Measurements from ENCODE around the gene HYAL3. TPM values are rescaled to one million over a fixed set of nuclear protein-coding genes. Genes with fewer than 3 reads are reported as not detected.

The HYAL3 gene
- total RNA-seq, 1 donor from 2014 or later, result 3.6 TPM

- DNase-seq (ENCODE audit: low spot score, unreplicated experiment), result no peak
- Mint-ChIP-seq H3K27me3 (peaks cover 44% of the 10 kb centered on the region), H3K4me3 (ENCODE audit: low read depth) (no peak overlapping the region), H3K9me3 (ENCODE audit: low read depth) (no peaks in the 10 kb centered on the region), H3K27ac (no peak overlapping the region), H3K4me1 (ENCODE audit: low read depth) (peaks cover 2% of the 10 kb centered on the region), H3K36me3 (ENCODE audit: insufficient read depth) (peaks cover 1% of the 10 kb centered on the region)
- no peak for TF ChIP-seq CTCF (IDR thresholded peaks at IDR 0.05; ENCODE audit: unreplicated experiment)
Measured at GRCh38 chr3:50279255-50280016, 19.8 kb downstream of the HYAL3 start.

- H3K36me3 Mint-ChIP-seq (ENCODE audit: insufficient read depth), result peaks cover 5% of the 10 kb centered on the region
- TF ChIP-seq CTCF (IDR thresholded peaks at IDR 0.05; ENCODE audit: unreplicated experiment), result no peak
- peaks cover 5% of the 10 kb centered on the region for H3K4me1 Mint-ChIP-seq (ENCODE audit: low read depth)
- H3K27ac Mint-ChIP-seq, result no peak within 1 kb of the TSS
- DNase-seq (ENCODE audit: low spot score, unreplicated experiment), result no peak
- H3K9me3 Mint-ChIP-seq (ENCODE audit: low read depth), result no peaks in the 10 kb centered on the region
- H3K4me3 Mint-ChIP-seq (ENCODE audit: low read depth), result no peak within 1 kb of the TSS
- peaks cover 49% of the 10 kb centered on the region for H3K27me3 Mint-ChIP-seq
Measured at GRCh38 chr3:50278880-50279224, 20.4 kb downstream of the HYAL3 start, which contains the start of gene LSMEM2. Gene LSMEM2, plus strand, starts transcription at chr3:50279087. Its CDS starts 27 bp downstream, at chr3:50279114.

- DNase-seq (ENCODE audit: low spot score, unreplicated experiment), result no peak
- Mint-ChIP-seq H3K36me3 (ENCODE audit: insufficient read depth) (peaks cover 5% of the 10 kb centered on the region), H3K27ac (no peak overlapping the region), H3K4me3 (ENCODE audit: low read depth) (no peak overlapping the region), H3K9me3 (ENCODE audit: low read depth) (no peaks in the 10 kb centered on the region), H3K4me1 (ENCODE audit: low read depth) (peaks cover 5% of the 10 kb centered on the region), H3K27me3 (peaks cover 51% of the 10 kb centered on the region)
- no peak for TF ChIP-seq CTCF (IDR thresholded peaks at IDR 0.05; ENCODE audit: unreplicated experiment)
Measured at GRCh38 chr3:50278123-50278879, 20.9 kb downstream of the HYAL3 start.

GRCh38 chr3:50276762-50277101 is 22.5 kb downstream of the HYAL3 start:
- Mint-ChIP-seq H3K9me3 (ENCODE audit: low read depth) (no peaks in the 10 kb centered on the region), H3K4me1 (ENCODE audit: low read depth) (peaks cover 6% of the 10 kb centered on the region), H3K36me3 (ENCODE audit: insufficient read depth) (peaks cover 5% of the 10 kb centered on the region), H3K27ac (no peak overlapping the region), H3K4me3 (ENCODE audit: low read depth) (no peak overlapping the region), H3K27me3 (peaks cover 54% of the 10 kb centered on the region)
- no peak for DNase-seq (ENCODE audit: low spot score, unreplicated experiment)
- no peak for TF ChIP-seq CTCF (IDR thresholded peaks at IDR 0.05; ENCODE audit: unreplicated experiment)

- H3K36me3 Mint-ChIP-seq (ENCODE audit: insufficient read depth), result peaks cover 5% of the 10 kb centered on the region
- peaks cover 54% of the 10 kb centered on the region for H3K27me3 Mint-ChIP-seq
- H3K4me1 Mint-ChIP-seq (ENCODE audit: low read depth), result peaks cover 12% of the 10 kb centered on the region
- no peak overlapping the region for H3K27ac Mint-ChIP-seq
- TF ChIP-seq CTCF (IDR thresholded peaks at IDR 0.05; ENCODE audit: unreplicated experiment), result no peak
- H3K9me3 Mint-ChIP-seq (ENCODE audit: low read depth), result no peaks in the 10 kb centered on the region
- no peak overlapping the region for H3K4me3 Mint-ChIP-seq (ENCODE audit: low read depth)
- no peak for DNase-seq (ENCODE audit: low spot score, unreplicated experiment)
Measured at GRCh38 chr3:50275996-50276761, 23.0 kb downstream of the HYAL3 start.

Measured in progenitor cell of endocrine pancreas (in vitro differentiated cells).